ENCODE results near the gene OR5AP2.
"Not testable (repeated sequence)": the region's sequence is repeated elsewhere in the genome, so short reads cannot be mapped to it uniquely, and the experiment has no call there.

Gene OR5AP2

DNA sequence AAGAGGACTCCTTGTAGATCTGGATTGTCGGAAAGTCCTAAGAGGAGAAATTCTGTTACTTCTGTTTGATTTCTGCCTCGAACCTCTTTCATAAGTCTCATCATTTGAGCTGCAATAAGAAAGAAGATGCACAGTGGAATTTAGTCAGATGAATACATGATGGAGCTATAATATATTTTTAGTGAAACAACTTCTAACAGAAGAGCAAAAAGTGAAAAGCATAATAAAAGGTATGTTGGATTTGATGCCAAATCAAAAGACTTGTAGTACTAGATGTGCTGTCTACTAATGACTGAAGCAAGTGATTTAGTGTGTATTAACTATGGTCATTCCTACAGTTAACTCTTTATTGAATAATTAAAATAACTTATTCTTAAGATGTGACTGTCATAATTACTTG lies at the start of gene OR5AP2:
Gene OR5AP2, minus strand, starts transcription at position 101 of the 400 bp plus-strand sequence. Its CDS starts 0 bp downstream, at position 101.
- no peak for DNase-seq

DNA sequence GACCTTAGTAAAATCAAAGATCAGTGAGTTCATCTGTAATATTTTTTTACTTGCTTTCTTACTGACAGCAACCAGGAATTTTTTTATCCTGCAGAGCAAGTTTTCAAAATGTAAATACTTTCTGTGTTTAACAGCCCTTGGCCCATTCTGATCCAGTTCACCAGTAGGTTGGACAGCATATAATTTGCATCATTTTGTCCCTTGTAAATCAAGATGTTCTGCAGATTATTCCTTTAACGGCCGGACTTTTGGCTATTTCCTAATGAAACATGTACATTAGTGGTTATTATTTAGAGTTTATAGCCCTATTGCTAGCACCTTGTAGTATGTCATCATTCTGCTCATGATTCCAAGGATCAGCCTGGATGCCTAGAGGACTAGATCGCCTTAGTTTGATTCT lies 48.9 kb upstream of the OR5AP2 start:
- not testable (repeated sequence) for DNase-seq

DNA sequence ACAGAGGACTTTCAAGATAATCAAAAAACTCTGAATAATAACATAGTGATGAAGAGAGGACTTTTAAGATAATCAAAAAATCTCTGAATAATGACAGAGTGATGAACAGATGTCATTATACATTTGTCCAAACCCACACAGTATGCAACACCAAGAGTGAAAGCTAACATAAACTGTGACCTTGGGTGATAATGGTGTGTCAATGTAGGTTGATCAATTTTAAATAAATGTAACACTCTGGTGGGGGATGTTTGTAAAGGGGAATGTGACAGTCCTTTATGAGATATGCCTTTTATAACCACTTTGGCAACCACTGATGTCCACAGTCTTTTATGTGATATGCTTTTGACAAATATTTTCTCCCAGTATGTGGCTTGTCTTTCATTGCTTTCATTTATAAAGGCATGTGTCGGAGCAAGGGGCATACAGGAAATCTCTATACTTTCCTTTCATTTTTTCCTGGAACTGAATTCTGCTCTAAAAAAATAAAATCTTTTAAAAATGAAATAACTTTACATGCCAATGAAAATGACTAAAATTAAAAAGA lies 46.4 kb upstream of the OR5AP2 start:
- no peak for DNase-seq

DNA sequence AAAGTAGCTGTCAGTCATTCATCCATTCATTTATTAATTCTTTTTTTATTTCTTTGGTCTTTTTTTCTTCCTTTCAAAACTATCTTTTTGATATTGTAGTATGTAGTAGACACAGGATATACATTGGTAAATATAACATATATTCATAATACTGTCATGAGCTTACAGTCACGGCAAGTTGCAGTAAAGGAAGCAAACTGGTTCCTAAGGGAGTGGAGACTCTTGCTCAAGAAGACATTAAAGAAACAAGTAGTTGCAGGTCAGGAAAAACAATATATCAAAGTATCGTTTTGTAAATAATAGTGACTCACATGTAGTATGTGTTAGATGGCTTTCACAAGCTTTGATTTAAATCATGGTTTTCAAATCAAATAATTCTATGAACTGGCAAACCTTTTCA lies 28.7 kb upstream of the OR5AP2 start:
- no peak for DNase-seq

- no peak for DNase-seq
Observed at GRCh38 chr11:56663386-56663785, 21.1 kb upstream of the OR5AP2 start, which contains the start of gene OR5AR1. Gene OR5AR1, plus strand, starts transcription at chr11:56663686. Its CDS starts 0 bp downstream, at chr11:56663686.

- DNase-seq, result no peak
Observed at GRCh38 chr11:56659755-56660154, 17.5 kb upstream of the OR5AP2 start.

DNA sequence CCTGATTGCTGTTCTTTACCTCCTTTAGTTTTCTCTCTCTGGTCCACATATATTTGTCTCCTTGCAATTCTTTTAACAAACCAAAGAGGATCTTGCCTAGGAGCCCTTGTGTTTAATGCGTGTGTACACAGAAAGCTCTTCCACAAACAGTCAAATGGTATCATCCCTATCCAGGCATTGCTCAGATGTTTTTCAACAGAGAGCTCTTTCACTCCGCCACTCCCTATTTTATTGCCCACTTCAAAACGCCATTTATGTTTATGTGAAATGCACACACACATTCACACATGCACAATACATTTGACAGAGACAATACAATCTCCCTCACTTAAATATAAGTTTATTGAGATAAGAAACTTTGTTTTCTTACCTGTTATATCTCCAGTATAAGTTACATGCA lies 4.7 kb downstream of the OR5AP2 start:
- no peak for DNase-seq

DNA sequence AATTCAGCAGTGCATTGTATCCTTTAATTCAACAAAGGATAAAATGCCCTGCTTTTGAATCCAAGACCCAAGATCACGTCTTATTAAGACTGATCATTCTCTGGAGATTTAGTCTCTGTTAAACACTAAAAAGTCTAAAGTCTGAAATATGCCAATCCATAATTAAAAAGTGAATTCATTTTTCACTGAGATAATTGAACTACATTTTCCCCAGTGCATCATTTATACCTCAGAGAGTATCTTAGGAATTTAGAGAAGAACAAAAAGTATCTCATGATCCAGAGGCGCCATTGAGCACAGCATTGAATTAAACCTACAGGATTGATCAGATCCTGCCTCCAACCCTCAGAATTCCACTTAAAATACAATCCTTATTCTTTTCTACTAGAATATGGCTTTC lies 5.4 kb downstream of the OR5AP2 start:
- DNase-seq, result no peak

- DNase-seq, result no peak
Observed at GRCh38 chr11:56632329-56632728, 9.9 kb downstream of the OR5AP2 start.

- no peak for DNase-seq
Observed at GRCh38 chr11:56625946-56626345, 16.3 kb downstream of the OR5AP2 start.

DNA sequence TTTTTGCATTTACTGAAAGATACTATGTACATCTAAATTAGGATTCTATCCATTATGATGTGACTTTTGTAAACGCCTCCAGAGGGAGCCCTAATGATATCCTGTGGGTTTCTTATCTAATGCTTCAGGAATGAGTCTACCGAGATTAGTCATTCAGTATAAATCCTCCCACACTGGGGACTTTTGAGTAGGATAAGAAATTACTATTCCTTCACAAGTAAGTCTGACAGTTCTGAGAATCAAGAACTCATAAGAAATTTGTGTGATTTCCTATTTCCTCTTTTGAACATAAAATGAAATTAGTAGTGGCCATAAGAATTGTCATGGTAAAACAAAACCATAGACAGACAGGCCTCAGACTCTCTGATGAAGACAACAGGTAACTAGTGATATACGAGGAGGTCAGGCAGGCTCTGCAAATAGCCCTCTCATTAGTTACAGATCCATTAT lies 17.6 kb downstream of the OR5AP2 start:
- peak in 1 of 3 experiments; percentile 51 for DNase-seq

DNA sequence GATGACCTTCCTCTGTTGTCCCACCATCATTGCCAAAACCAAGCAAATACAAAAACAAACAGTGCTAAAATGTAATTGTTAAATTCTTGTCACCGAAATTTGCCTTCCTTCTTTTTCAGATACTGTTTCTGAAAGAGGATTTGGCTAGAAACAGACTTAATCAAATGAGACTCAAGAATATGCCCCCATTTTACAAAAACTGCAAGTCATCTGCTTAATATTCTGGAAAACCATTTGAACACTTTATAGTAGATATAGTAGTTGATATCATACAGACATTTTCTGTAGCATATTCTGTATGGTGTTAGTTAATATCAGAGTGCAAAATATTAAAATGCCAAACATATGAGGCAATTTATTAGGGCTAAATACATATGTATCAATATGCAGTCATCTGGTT lies 31.1 kb downstream of the OR5AP2 start:
- no peak for DNase-seq

- DNase-seq, result not testable (repeated sequence)
Observed at GRCh38 chr11:56592088-56592717, 50.0 kb downstream of the OR5AP2 start.
